DND-41 (cell line): ENCODE measurements around the gene DDIT4L.

ENCODE experiments used
- ATAC-seq: fragments of 200-7000 bp; cut with Tn5 transposase; 3 replicates; pipeline ENCODE4 v1.9.1; 2021; ENCODE audit warnings: low read depth; ENCODE audit not compliant: insufficient read depth
- DNase-seq: peaks from one replicate; pipeline ENCODE4 v3.0.0-alpha.2; 2020
- H2AFZ ChIP-seq: 2 replicates; pipeline ENCODE4 v1.6.0; 2012; ENCODE audit warnings: low read depth, low read length
- H3K27ac ChIP-seq: 2 replicates; pipeline ENCODE4 v1.5.1; 2012; ENCODE audit warnings: low read length, inconsistent platforms
- H3K27me3 ChIP-seq: fragments of 200-600 bp; sonication (generic); 2 replicates; pipeline ENCODE4 v1.6.0; 2012; ENCODE audit warnings: low read length, mild to moderate bottlenecking, inconsistent platforms; ENCODE audit not compliant: insufficient read depth, poor library complexity
- H3K36me3 ChIP-seq: 2 replicates; pipeline ENCODE4 v1.5.1; 2012; ENCODE audit warnings: low read length, inconsistent platforms; ENCODE audit not compliant: insufficient read depth
- H3K4me1 ChIP-seq: 2 replicates; pipeline ENCODE4 v1.5.1; 2012; ENCODE audit warnings: mild to moderate bottlenecking, low read length; ENCODE audit not compliant: insufficient read depth
- H3K4me2 ChIP-seq: 2 replicates; pipeline ENCODE4 v1.6.0; 2012; ENCODE audit warnings: mild to moderate bottlenecking, moderate library complexity, low read length, inconsistent platforms; ENCODE audit not compliant: insufficient read depth
- H3K4me3 ChIP-seq, 2 experiments: fragments of 200-600 bp in 1 of 2; shearing (Covaris generic) in 1 of 2; 2 replicates each; pipeline ENCODE4 v1.5.1; 2012 to 2016; ENCODE audit warnings: inconsistent platforms in 2 of 2, low read length in 2 of 2, mild to moderate bottlenecking in 2 of 2, low read depth in 1 of 2, moderate library complexity in 1 of 2
- H3K79me2 ChIP-seq: 2 replicates; pipeline ENCODE4 v1.6.0; 2012; ENCODE audit warnings: low read length, inconsistent platforms; ENCODE audit not compliant: insufficient read depth
- H3K9ac ChIP-seq: 2 replicates; pipeline ENCODE4 v1.6.0; 2012; ENCODE audit warnings: low read depth, mild to moderate bottlenecking, inconsistent platforms, low read length, moderate library complexity
- H3K9me3 ChIP-seq: 2 replicates; pipeline ENCODE4 v1.5.1; 2012; ENCODE audit warnings: low read length, moderate library complexity, mild to moderate bottlenecking, inconsistent platforms; ENCODE audit not compliant: insufficient read depth, severe bottlenecking
- H4K20me1 ChIP-seq: 2 replicates; pipeline ENCODE4 v1.6.0; 2012; ENCODE audit warnings: low read length; ENCODE audit not compliant: insufficient read depth
- EZH2 ChIP-seq: IDR thresholded peaks from 3 replicates; pipeline ENCODE4 v1.6.1; 2012; ENCODE audit warnings: borderline replicate concordance, low read depth, mild to moderate bottlenecking, moderate library complexity, low read length, inconsistent platforms; ENCODE audit not compliant: severe bottlenecking
- TF ChIP-seq, protein P1 (sequence below): IDR thresholded peaks from 2 replicates; pipeline ENCODE4 v1.5.1; 2012; ENCODE audit warnings: borderline replicate concordance, low read length, moderate library complexity, mild to moderate bottlenecking; ENCODE audit not compliant: poor library complexity, severe bottlenecking; ENCODE audit errors: extremely low read depth

DDIT4L gene

DNA sequence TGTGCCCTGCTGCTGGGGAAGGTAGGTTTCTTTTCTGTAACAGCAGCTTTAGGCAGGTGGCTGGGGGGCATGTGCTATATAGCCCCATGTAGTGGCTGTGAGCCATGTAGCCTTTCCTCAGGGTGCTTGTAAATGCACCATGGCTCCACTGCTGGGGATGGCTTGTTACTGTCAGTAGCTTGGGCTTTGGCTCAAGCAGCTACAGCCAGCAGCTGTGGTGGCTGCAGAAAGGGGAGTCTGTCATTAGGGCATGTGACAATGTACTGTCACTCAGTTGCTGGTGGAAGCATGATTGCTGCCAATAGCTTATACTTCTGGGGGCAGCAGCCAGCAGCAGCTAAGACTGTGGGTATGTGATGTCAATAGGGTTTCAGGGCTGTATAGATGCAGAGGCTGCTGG lies 33.9 kb upstream of the DDIT4L start:
- Histone ChIP-seq H3K4me3 (no peak overlapping the region), H3K4me2 (no peak overlapping the region), H3K27me3 (no peaks in the 10 kb centered on the region), H3K4me1 (no peaks in the 10 kb centered on the region), H2AFZ (no peak overlapping the region), H3K79me2 (no peaks in the 10 kb centered on the region), H3K36me3 (no peaks in the 10 kb centered on the region), H3K27ac (no peak overlapping the region), H3K9ac (no peak overlapping the region), H4K20me1 (no peaks in the 10 kb centered on the region), H3K9me3 (peaks cover 30% of the 10 kb centered on the region)
- no peak for DNase-seq
- no peak for ATAC-seq
- TF ChIP-seq, protein P1, sequence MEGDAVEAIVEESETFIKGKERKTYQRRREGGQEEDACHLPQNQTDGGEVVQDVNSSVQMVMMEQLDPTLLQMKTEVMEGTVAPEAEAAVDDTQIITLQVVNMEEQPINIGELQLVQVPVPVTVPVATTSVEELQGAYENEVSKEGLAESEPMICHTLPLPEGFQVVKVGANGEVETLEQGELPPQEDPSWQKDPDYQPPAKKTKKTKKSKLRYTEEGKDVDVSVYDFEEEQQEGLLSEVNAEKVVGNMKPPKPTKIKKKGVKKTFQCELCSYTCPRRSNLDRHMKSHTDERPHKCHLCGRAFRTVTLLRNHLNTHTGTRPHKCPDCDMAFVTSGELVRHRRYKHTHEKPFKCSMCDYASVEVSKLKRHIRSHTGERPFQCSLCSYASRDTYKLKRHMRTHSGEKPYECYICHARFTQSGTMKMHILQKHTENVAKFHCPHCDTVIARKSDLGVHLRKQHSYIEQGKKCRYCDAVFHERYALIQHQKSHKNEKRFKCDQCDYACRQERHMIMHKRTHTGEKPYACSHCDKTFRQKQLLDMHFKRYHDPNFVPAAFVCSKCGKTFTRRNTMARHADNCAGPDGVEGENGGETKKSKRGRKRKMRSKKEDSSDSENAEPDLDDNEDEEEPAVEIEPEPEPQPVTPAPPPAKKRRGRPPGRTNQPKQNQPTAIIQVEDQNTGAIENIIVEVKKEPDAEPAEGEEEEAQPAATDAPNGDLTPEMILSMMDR: no peak
- TF ChIP-seq EZH2: no peak

DNA sequence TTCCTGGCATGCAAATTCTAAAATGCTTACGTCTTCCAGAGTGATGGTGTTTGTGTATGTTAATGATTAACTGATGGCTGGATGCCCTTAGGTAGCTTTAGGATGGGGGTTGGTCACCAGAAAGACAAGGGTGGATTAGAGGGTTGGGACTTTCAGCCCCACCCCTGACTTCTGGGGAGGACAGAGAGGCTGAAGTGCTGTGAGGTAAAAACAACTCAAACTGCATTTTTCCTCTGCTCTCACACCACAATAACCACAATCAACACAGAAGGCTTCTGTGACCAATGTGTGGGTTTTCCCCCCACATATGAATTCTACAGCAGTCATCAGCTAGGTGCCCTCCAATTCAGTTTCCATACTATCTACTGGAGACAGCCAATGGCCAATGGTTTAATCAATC lies 18.7 kb upstream of the DDIT4L start:
- TF ChIP-seq, protein P1: no peak
- TF ChIP-seq EZH2: no peak
- no peak overlapping the region for H3K4me3 ChIP-seq
- H4K20me1 ChIP-seq: no peaks in the 10 kb centered on the region
- H3K9me3 ChIP-seq: no peaks in the 10 kb centered on the region
- no peak overlapping the region for H2AFZ ChIP-seq
- H3K9ac ChIP-seq: no peak overlapping the region
- H3K4me1 ChIP-seq: peaks cover 12% of the 10 kb centered on the region
- H3K4me2 ChIP-seq: no peak overlapping the region
- DNase-seq (peak; percentile 29), ATAC-seq (peak; percentile 82)
- H3K27ac ChIP-seq: no peak overlapping the region
- no peaks in the 10 kb centered on the region for H3K79me2 ChIP-seq
- H3K27me3 ChIP-seq: no peaks in the 10 kb centered on the region
- H3K36me3 ChIP-seq: no peaks in the 10 kb centered on the region

DNA sequence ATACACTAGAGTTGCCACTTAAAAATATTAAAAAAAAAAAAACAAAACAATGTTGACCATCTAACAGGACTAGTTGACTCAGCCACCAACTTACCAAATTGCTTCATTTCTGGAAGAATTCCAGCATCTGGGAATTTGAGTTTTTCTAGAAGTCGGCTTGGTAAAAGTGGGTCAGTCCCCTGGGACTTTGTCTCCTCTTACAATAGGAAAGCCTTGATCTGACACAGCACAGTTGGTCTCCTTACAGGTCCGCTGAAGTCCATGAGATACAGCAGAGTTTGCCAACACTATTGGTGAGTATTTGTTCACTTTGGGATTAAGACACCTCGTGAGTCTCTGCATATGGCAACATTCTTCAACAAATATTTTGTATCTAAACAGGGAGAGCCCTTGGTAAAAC lies 18.2 kb upstream of the DDIT4L start:
- 0 out of 3 replicates have a peak, but pooled peaks have one; percentile 8 for ATAC-seq
- H3K4me2 ChIP-seq: no peak overlapping the region
- H3K4me3 ChIP-seq: no peak overlapping the region
- H3K4me1 ChIP-seq: peaks cover 12% of the 10 kb centered on the region
- no peaks in the 10 kb centered on the region for H3K27me3 ChIP-seq
- H3K9ac ChIP-seq: no peak overlapping the region
- no peaks in the 10 kb centered on the region for H4K20me1 ChIP-seq
- no peaks in the 10 kb centered on the region for H3K36me3 ChIP-seq
- H3K79me2 ChIP-seq: no peaks in the 10 kb centered on the region
- no peak for TF ChIP-seq EZH2
- TF ChIP-seq, protein P1: no peak
- no peak overlapping the region for H2AFZ ChIP-seq
- H3K27ac ChIP-seq: no peak overlapping the region
- no peaks in the 10 kb centered on the region for H3K9me3 ChIP-seq
- DNase-seq: no peak

DNA sequence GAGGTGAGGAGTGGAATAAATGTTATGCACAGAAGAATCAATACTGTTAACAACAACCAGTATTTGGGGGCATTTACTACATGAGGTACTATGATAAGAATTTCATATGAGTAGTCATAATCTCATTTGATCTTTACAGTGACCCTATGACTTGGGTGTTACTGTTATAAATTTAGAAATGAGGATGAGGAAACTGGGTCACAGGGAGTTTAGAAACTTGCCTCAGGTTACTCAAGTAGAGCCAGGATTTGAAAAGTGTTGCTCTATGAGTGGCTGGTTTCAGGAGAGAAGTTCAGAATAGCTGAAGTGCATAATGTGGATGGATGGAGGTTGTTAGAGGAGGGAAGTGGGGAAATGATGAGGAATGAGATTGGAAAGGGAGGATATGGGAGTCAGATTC lies 16.6 kb upstream of the DDIT4L start:
- H4K20me1 ChIP-seq: no peaks in the 10 kb centered on the region
- no peak overlapping the region for H3K27ac ChIP-seq
- H3K36me3 ChIP-seq: no peaks in the 10 kb centered on the region
- no peak overlapping the region for H3K4me2 ChIP-seq
- peaks cover 12% of the 10 kb centered on the region for H3K4me1 ChIP-seq
- no peak for DNase-seq
- H3K9ac ChIP-seq: no peak overlapping the region
- ATAC-seq: no peak
- H3K4me3 ChIP-seq: no peak overlapping the region
- no peak overlapping the region for H2AFZ ChIP-seq
- no peaks in the 10 kb centered on the region for H3K79me2 ChIP-seq
- no peaks in the 10 kb centered on the region for H3K9me3 ChIP-seq
- TF ChIP-seq, protein P1: no peak
- TF ChIP-seq EZH2: no peak
- H3K27me3 ChIP-seq: no peaks in the 10 kb centered on the region
